Karpas-422 (cell line): ENCODE measurements around the gene TUB. TPM values are rescaled to one million over a fixed set of nuclear protein-coding genes. Genes with fewer than 3 reads are reported as not detected.

Experiments
- DNase-seq: peaks from one replicate; pipeline ENCODE4 v3.0.0-alpha.2; 2015
- H2AFZ ChIP-seq: fragments of 200-600 bp; sonication (generic); 2 replicates; pipeline ENCODE4 v1.6.1; 2014; ENCODE audit warnings: antibody characterized with exemption, low read length, mixed read lengths
- H3K27ac ChIP-seq: fragments of 200-600 bp; sonication (generic); 2 replicates; pipeline ENCODE4 v1.5.1; 2014; ENCODE audit warnings: mild to moderate bottlenecking, low read length, moderate library complexity
- H3K27me3 ChIP-seq: fragments of 200-600 bp; sonication (generic); 2 replicates; pipeline ENCODE4 v1.6.1; 2014; ENCODE audit warnings: low read length, mixed read lengths
- H3K36me3 ChIP-seq: fragments of 200-600 bp; sonication (generic); 2 replicates; pipeline ENCODE4 v1.6.1; 2014; ENCODE audit warnings: low read length, mixed read lengths; ENCODE audit not compliant: insufficient read depth
- H3K4me1 ChIP-seq: fragments of 200-600 bp; sonication (generic); 2 replicates; pipeline ENCODE4 v1.6.1; 2014; ENCODE audit warnings: mild to moderate bottlenecking, low read length, mixed read lengths
- H3K4me2 ChIP-seq: fragments of 200-600 bp; sonication (generic); 2 replicates; pipeline ENCODE4 v1.6.1; 2014; ENCODE audit warnings: low read length, low read depth, mild to moderate bottlenecking; ENCODE audit not compliant: poor library complexity, severe bottlenecking
- H3K4me3 ChIP-seq: fragments of 200-600 bp; sonication (generic); 2 replicates; pipeline ENCODE4 v1.5.1; 2014; ENCODE audit warnings: mild to moderate bottlenecking, antibody characterized with exemption, low read length, mixed read lengths
- H3K79me2 ChIP-seq: fragments of 200-600 bp; sonication (generic); 2 replicates; pipeline ENCODE4 v1.6.1; 2014; ENCODE audit warnings: mild to moderate bottlenecking, low read length, mixed read lengths
- H3K9ac ChIP-seq: fragments of 200-600 bp; sonication (generic); 2 replicates; pipeline ENCODE4 v1.6.0; 2014; ENCODE audit warnings: low read length
- H3K9me2 ChIP-seq: fragments of 200-600 bp; sonication (generic), shearing (Covaris generic); replicated peaks from 2 replicates; pipeline ENCODE4 v1.6.0; 2014; ENCODE audit warnings: mild to moderate bottlenecking, low read length, moderate library complexity; ENCODE audit not compliant: insufficient read depth
- H3K9me3 ChIP-seq: fragments of 300-700, 200-600 bp; sonication (generic); 2 replicates; pipeline ENCODE4 v1.6.1; 2014; ENCODE audit warnings: low read length, mixed read lengths
- H4K20me1 ChIP-seq: fragments of 200-600 bp; sonication (generic); 2 replicates; pipeline ENCODE4 v1.6.1; 2014; ENCODE audit warnings: mild to moderate bottlenecking, antibody characterized with exemption, low read length, low read depth; ENCODE audit not compliant: insufficient read depth
- total RNA-seq: library from RNA; depleted of rRNA; stranded (reverse); fragments of >200 nt; shearing (Covaris generic); gene quantifications from 2 replicates; pipeline ENCODE4 v1.2.3, GENCODE V29; 2014; ENCODE audit warnings: low replicate concordance

TUB gene
- total RNA-seq, 1 experiment from 2014 or later, result not detected

- no peaks in the 10 kb centered on the region for H3K9me2 ChIP-seq
- H3K79me2 ChIP-seq, result no peaks in the 10 kb centered on the region
- H2AFZ ChIP-seq, result no peak overlapping the region
- no peak overlapping the region for H3K27ac ChIP-seq
- no peaks in the 10 kb centered on the region for H4K20me1 ChIP-seq
- H3K9ac ChIP-seq, result no peak overlapping the region
- no peaks in the 10 kb centered on the region for H3K9me3 ChIP-seq
- no peaks in the 10 kb centered on the region for H3K27me3 ChIP-seq
- no peaks in the 10 kb centered on the region for H3K36me3 ChIP-seq
- no peak overlapping the region for H3K4me3 ChIP-seq
- DNase-seq, result no peak
- no peaks in the 10 kb centered on the region; the same call in 1 of the 2 replicates for H3K4me1 ChIP-seq
- H3K4me2 ChIP-seq, result no peak overlapping the region
Observed at GRCh38 chr11:8089791-8090510, 8.9 kb downstream of the TUB start.

- Histone ChIP-seq H3K9me2 (no peaks in the 10 kb centered on the region), H3K9me3 (no peaks in the 10 kb centered on the region), H3K36me3 (no peaks in the 10 kb centered on the region), H3K9ac (no peak overlapping the region), H4K20me1 (no peaks in the 10 kb centered on the region), H3K79me2 (no peaks in the 10 kb centered on the region), H3K27ac (no peak overlapping the region), H3K4me2 (no peak overlapping the region), H2AFZ (no peak overlapping the region), H3K27me3 (no peaks in the 10 kb centered on the region), H3K4me3 (no peak overlapping the region), H3K4me1 (no peaks in the 10 kb centered on the region; the same call in 1 of the 2 replicates)
- DNase-seq, result peak; percentile 69
Observed at GRCh38 chr11:8090756-8091155, 9.7 kb downstream of the TUB start.

- no peak overlapping the region for H3K4me2 ChIP-seq
- DNase-seq, result no peak
Observed at GRCh38 chr11:8091721-8092120, 10.7 kb downstream of the TUB start.

GRCh38 chr11:8092587-8093424 is 11.8 kb downstream of the TUB start:
- no peaks in the 10 kb centered on the region for H3K9me3 ChIP-seq
- no peaks in the 10 kb centered on the region; the same call in 1 of the 2 replicates for H3K4me1 ChIP-seq
- no peaks in the 10 kb centered on the region for H3K36me3 ChIP-seq
- no peak overlapping the region for H3K27ac ChIP-seq
- no peaks in the 10 kb centered on the region for H3K9me2 ChIP-seq
- H3K9ac ChIP-seq, result no peak overlapping the region
- H4K20me1 ChIP-seq, result no peaks in the 10 kb centered on the region
- H3K4me3 ChIP-seq, result no peak overlapping the region
- no peak overlapping the region for H3K4me2 ChIP-seq
- H2AFZ ChIP-seq, result peak overlapping the region; percentile 78; the same call in 1 of the 2 replicates
- DNase-seq, result peak; percentile 87
- no peaks in the 10 kb centered on the region for H3K27me3 ChIP-seq
- H3K79me2 ChIP-seq, result no peaks in the 10 kb centered on the region

More at GRCh38 chr11:8091721-8092120, 10.7 kb downstream of the TUB start:
- no peaks in the 10 kb centered on the region; the same call in 1 of the 2 replicates for H3K4me1 ChIP-seq
- no peaks in the 10 kb centered on the region for H3K79me2 ChIP-seq
- H3K9ac ChIP-seq, result no peak overlapping the region
- H3K4me3 ChIP-seq, result no peak overlapping the region
- no peaks in the 10 kb centered on the region for H3K36me3 ChIP-seq
- H3K27me3 ChIP-seq, result no peaks in the 10 kb centered on the region
- H4K20me1 ChIP-seq, result no peaks in the 10 kb centered on the region
- H3K9me2 ChIP-seq, result no peaks in the 10 kb centered on the region
- H2AFZ ChIP-seq, result no peak overlapping the region
- no peaks in the 10 kb centered on the region for H3K9me3 ChIP-seq
- H3K27ac ChIP-seq, result no peak overlapping the region

GRCh38 chr11:8093931-8094575 is 13.0 kb downstream of the TUB start:
- H2AFZ ChIP-seq, result no peak overlapping the region
- no peaks in the 10 kb centered on the region for H4K20me1 ChIP-seq
- no peaks in the 10 kb centered on the region for H3K27me3 ChIP-seq
- no peaks in the 10 kb centered on the region for H3K36me3 ChIP-seq
- H3K9ac ChIP-seq, result no peak overlapping the region
- no peaks in the 10 kb centered on the region; the same call in 1 of the 2 replicates for H3K4me1 ChIP-seq
- H3K79me2 ChIP-seq, result no peaks in the 10 kb centered on the region
- H3K9me3 ChIP-seq, result no peaks in the 10 kb centered on the region
- DNase-seq, result no peak
- H3K27ac ChIP-seq, result no peak overlapping the region
- no peak overlapping the region for H3K4me3 ChIP-seq
- H3K4me2 ChIP-seq, result no peak overlapping the region
- H3K9me2 ChIP-seq, result no peaks in the 10 kb centered on the region

- H3K4me1 ChIP-seq, result no peaks in the 10 kb centered on the region; the same call in 1 of the 2 replicates
- H3K27ac ChIP-seq, result no peak overlapping the region
- no peak overlapping the region for H3K4me2 ChIP-seq
- H3K9me3 ChIP-seq, result no peaks in the 10 kb centered on the region
- H3K4me3 ChIP-seq, result no peak overlapping the region
- no peaks in the 10 kb centered on the region for H3K9me2 ChIP-seq
- DNase-seq, result no peak
- no peaks in the 10 kb centered on the region for H4K20me1 ChIP-seq
- H3K27me3 ChIP-seq, result no peaks in the 10 kb centered on the region
- H3K79me2 ChIP-seq, result no peaks in the 10 kb centered on the region
- H3K36me3 ChIP-seq, result no peaks in the 10 kb centered on the region
- H3K9ac ChIP-seq, result no peak overlapping the region
- no peak overlapping the region for H2AFZ ChIP-seq
Observed at GRCh38 chr11:8094656-8095055, 13.6 kb downstream of the TUB start.

GRCh38 chr11:8095371-8095770 is 14.4 kb downstream of the TUB start:
- Histone ChIP-seq H3K4me1 (no peaks in the 10 kb centered on the region; the same call in 1 of the 2 replicates), H3K4me3 (no peak overlapping the region), H3K36me3 (no peaks in the 10 kb centered on the region), H3K4me2 (no peak overlapping the region), H4K20me1 (no peaks in the 10 kb centered on the region), H2AFZ (no peak overlapping the region), H3K9me3 (no peaks in the 10 kb centered on the region), H3K79me2 (no peaks in the 10 kb centered on the region), H3K9me2 (no peaks in the 10 kb centered on the region), H3K27me3 (no peaks in the 10 kb centered on the region), H3K9ac (no peak overlapping the region), H3K27ac (no peak overlapping the region)
- no peak for DNase-seq
